DMS153 treated with DMSO at 0.1 percent for 48 hours (cell line): Measurements from ENCODE around the gene KLHL29.

Experiments used
- DNase-seq: peaks from one replicate; lab custom pipeline; 2025; ENCODE audit not compliant: unreplicated experiment; lab: John Stamatoyannopoulos, UW

The KLHL29 gene

GRCh38 chr2:23489471-23490322, 104.7 kb downstream of the KLHL29 start:
- DNase-seq, result no peak

DNA sequence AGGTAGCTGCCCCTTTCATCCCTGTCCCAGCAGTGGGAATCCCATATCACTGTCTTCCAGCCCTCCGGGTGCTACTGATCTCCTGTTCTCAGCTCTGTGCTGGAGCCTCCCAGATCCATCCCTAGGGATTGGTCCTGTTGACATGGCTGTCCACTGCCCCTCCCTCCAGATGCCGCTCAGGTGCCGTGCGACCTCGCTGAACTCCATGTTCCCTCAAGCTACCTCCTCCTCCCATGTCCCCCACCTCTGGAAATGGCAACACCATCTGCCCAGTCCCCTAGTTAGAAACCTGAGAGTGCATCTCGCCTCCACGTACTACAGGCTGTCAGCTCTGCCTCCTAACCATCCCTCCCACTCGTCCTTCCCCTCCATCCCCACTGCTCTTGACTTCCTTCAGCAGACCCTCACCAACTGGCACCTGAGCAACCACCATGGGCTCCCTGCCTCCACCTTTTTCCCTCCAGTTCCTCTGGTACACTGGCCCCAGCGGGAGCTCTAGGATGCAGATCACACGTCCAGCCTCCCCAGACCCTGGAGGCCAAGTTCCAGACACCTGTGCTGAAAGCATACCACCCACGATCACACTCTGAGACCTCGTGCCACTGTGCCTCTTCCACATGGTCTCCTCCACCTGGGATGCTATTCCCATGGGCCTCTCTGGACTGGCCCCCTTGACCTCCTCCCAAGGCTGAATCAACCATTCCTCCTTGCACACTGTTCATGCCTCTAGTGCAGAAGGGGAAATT, 106.8 kb downstream of the KLHL29 start:
- DNase-seq, result no peak

DNA sequence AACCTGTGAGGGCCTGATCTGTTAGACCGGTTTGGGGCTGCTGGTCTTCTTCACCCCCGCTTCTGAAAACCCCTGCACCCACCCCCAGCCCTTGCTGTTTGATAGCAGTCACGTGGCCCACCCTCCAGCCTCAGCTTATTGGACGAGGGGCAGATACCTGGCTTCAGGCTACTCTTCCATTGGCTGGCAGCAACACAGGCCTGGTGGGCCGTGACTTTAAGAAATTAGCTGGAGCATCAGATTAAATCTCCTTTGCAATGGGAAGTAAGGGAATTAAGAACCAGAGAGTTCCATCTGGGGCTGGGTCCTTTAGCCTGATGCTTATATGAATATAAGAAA, 107.3 kb downstream of the KLHL29 start:
- no peak for DNase-seq

- DNase-seq, result peak; percentile 64
Measured at GRCh38 chr2:23492921-23493320, 107.9 kb downstream of the KLHL29 start.

DNA sequence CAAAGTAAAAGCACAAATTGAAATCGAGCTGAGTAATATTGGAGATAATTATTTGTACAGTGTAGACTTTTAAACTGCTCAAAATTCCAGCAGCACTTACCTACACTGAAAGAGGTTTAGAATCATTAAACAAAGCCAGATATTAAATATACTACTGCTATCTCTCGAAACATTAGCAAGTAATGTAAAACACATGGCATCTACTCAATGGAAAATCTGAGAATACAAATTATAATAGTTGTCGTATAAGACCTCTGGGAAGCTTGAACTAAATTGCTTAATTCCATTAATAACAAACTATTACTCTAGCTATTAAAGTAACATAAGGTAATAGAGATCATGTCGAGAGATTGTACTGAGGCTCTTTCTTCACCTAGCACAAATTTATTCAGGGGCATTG, 108.9 kb downstream of the KLHL29 start:
- DNase-seq, result no peak

GRCh38 chr2:23494286-23494685, 109.3 kb downstream of the KLHL29 start:
- DNase-seq, result no peak

- DNase-seq, result no peak
Measured at GRCh38 chr2:23495661-23496114, 110.7 kb downstream of the KLHL29 start.

DNA sequence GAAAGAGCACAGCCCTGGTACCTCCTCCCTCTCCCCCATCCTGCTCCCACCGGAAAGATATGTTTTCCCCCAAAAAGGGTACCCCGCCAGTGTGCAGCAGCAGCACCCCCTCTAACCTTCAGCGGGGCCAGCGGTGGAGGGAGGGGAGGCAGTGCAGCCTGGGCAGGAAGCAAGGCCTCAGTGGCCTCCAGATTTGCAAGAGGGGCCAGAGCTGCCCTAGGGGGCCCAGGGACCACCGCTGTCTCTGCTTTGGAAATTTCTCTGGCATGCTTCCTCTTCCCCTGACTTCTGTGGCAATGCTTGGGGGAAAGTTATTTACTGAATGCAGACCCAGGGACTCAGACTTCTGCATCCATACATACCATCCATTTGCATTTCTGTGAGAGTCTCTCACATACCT, 111.5 kb downstream of the KLHL29 start:
- no peak for DNase-seq

DNA sequence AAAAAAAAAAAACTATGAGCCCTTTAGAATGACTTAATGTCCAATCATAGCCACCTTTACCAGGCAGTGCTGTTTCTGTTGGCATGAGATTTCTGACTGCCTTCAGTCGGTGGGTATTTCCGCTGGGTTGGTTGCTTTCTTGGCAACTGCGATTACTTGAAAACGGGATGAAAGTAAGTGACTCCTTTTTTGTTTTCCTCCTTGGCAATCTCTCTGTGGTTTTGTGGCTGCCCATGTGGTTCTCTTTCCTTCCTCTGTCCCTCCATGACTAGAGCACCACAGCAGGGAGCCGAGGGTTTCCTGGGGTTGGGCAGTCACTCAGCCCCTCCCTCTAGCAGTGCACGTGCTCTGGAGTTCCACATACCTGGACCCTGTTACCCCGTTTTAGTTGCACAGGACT, 112.1 kb downstream of the KLHL29 start:
- DNase-seq, result no peak

- DNase-seq, result no peak
Measured at GRCh38 chr2:23497536-23497935, 112.6 kb downstream of the KLHL29 start.

GRCh38 chr2:23498943-23499342, 114.0 kb downstream of the KLHL29 start:
- no peak for DNase-seq

- DNase-seq, result no peak
Measured at GRCh38 chr2:23499439-23499838, 114.5 kb downstream of the KLHL29 start.

DNA sequence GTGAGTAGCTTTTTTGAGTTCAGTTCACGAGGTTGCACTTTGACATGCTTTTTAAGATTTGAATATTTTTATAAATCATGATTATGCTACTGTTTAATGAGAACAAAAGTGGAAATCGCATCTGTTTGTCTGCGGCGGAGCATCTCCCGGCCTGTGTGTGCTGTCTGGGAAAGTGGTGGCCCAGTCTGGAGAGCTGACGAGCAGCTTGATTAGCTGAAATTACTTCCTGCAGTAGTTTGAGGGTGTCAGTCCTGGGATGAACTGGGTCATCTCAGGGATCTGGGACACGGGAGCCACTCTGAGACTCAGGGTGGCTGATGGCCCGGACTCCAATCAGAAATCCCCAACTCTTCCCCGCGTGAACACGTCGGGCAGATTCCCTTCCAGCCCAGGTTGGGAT, 115.9 kb downstream of the KLHL29 start:
- no peak for DNase-seq

GRCh38 chr2:23502096-23502495, 117.1 kb downstream of the KLHL29 start:
- no peak for DNase-seq

- DNase-seq, result no peak
Measured at GRCh38 chr2:23503097-23503496, 118.1 kb downstream of the KLHL29 start.

DNA sequence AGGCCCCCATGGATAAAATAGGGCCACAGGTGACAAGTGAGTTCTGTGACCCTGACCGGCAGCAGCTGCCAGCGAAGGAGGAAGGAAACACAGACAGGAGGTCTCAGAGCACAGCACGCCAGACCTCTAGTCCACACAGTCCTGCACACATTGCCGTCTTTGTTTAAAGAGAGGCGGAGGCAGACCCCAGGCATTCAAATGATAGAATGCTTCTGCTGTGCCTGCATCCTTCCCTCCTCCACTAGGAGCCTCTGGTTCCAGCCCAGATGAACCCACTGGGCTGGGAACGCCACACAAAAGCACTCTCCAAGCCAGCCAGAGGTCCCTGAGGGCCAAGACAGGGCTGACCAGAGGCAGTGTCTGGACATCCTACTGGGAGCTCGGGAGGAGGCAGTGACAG, 118.7 kb downstream of the KLHL29 start:
- DNase-seq, result no peak

DNA sequence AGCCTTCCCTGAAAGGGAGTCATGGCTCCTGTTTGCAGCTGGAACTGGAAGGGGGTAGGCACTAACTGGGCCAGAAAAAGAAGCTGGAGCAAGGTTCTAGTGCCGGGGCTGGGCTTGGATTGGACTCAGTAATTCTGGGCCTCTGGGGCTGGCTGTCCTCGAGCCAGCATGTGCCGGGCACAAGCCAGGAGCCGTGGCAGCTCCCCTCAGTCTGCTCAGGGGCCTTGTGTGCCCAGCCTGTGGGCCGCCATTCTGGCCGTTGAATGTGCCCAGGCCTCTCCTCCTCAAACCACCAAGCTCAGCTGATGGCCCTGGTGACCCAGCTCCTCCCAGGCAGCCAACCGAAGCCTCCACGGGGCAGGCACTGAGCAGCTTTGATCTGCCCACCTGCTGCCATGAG, 119.6 kb downstream of the KLHL29 start:
- no peak for DNase-seq

DNA sequence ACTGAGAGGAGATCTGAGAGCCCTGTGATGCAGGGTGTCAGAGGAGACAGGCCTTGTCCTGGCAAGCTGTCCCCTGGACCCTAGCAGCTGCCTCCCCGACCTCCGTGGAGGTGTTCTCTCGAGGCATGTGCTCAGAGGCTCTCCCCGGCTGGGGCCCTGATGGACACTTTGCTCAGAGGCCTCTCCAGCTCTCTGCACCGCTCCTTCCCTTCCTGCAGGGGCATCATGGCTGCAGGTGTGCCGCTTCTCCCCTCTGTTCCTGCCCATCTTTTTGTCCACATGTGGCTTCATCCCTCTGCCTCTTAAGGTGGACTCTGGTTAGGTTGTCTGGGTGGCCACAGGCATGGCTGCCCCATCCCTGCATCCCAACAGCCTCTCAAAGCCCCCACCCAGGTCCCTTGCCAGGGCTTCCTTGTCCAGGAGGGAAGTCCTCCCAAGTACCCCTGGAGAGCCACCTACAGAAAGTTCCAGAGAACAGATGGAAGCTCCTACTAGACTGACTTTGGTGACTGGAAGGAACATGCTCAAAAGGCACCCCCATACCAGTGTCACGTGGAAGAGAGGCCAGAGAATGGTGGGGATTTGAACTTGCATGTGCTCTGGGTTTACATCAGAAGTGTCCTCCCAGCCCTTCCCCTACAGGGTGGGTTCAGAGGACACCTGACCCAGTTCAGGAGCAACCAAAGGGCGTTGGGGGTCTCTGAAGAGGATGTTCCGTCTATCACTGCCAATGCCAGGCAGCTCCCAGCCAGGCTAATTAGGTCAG, 120.4 kb downstream of the KLHL29 start:
- no peak for DNase-seq

DNA sequence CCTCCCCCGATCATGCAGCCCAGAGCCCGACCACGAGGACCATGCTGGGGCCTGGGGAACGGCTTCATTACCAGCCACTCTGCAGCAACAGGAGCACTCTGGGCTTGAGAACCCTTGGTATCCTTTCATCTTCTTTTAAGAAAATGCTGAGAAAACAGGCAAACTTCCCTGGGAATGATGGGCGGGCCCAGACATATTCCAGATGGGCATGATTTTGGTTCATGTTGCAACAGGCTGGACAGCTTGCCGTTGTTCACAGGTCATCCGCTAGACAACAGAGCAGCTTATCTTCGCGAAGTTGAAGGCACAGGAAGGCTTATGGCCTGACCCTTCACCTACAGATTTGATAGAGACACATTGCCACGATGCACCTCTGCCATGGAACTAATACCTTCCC, 121.0 kb downstream of the KLHL29 start:
- DNase-seq, result no peak

DNA sequence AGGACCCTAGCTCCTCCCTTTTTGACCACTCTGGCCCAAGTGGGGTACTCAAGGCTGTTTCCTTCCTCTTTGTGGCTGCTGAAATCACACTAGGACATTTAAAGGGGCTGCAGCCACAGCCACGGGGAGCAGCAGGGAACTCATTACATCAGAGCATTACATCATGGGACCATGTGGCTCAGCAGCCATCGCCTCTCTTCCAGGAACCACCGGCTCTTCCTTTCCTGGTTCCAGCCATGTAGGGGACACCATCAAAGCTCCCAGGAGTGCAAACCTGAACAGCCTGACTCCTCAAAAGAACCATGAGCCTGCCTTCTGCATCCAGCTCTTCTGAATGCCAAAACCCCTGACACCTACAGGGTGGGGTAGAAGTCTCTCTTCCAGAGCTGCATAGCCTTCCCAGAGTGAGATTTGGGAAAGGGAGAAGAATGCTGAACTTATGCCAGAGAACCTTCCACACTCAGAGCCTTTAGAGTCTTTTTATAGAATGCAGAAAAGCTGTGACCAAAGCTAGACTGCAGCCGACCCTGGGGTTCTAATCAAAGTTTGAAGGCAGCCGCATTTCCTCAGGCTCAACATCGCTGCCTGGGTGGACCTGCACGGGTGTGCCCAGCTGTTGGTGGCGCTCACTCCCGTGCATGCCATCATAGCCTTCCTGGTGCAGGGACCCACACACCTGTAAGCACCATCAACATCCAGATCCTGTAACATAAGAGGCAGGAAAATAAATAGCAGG, 121.7 kb downstream of the KLHL29 start:
- no peak for DNase-seq
